Esophagus squamous epithelium (tissue), 5 donors: ENCODE results near the gene SMG7. TPM values are rescaled to one million over a fixed set of nuclear protein-coding genes. Genes with fewer than 3 reads are reported as not detected.
A peak's percentile ranks its signal among the peaks of the same experiment; 100 is the strongest.

ENCODE experiments used
- DNase-seq: peaks from one replicate; lab custom pipeline; 2025; lab: John Stamatoyannopoulos, UW
- H3K27ac ChIP-seq, 4 donors: fragments of 200-600 bp; sonication (generic); one replicate each; pipeline ENCODE4 v1.5.1; 2016 to 2019; ENCODE audit warnings: mild to moderate bottlenecking in 1 of 4
- H3K27me3 ChIP-seq, 4 donors: fragments of 200-600 bp; sonication (generic); 1 replicate in 3 of 4; 2 replicates in 1 of 4; pipeline versions ENCODE4 v1.5.1 to v1.6.0; 2017 to 2021; ENCODE audit warnings: antibody characterized with exemption in 1 of 4
- H3K36me3 ChIP-seq, 3 donors: fragments of 200-600 bp; sonication (generic); one replicate each; pipeline ENCODE4 v1.5.1; 2016 to 2019
- H3K4me1 ChIP-seq, 3 donors: fragments of 200-600 bp; sonication (generic); one replicate each; pipeline ENCODE4 v1.5.1; 2017 to 2019
- H3K4me3 ChIP-seq, 4 donors: fragments of 200-600 bp; sonication (generic); 1 replicate in 3 of 4; 2 replicates in 1 of 4; pipeline ENCODE4 v1.5.1; 2016 to 2019; ENCODE audit warnings: mild to moderate bottlenecking in 2 of 4, moderate library complexity in 1 of 4
- H3K9me3 ChIP-seq, 3 donors: fragments of 200-600 bp; sonication (generic); one replicate each; pipeline ENCODE4 v1.5.1; 2016 to 2019
- CTCF ChIP-seq, 6 experiments: fragments of 450-650 bp in 4 of 6; fragments of 200-600 bp in 2 of 6; sonication (generic) in 2 of 6; IDR thresholded peaks; one replicate each; pipeline ENCODE4 v1.5.1; 2016 to 2019; ENCODE audit warnings: antibody characterized with exemption in 6 of 6, mild to moderate bottlenecking in 4 of 6, moderate library complexity in 4 of 6
- POLR2A ChIP-seq, 4 donors: fragments of 450-650 bp; IDR thresholded peaks; one replicate each; pipeline ENCODE4 v1.6.1; 2017; ENCODE audit warnings: antibody characterized with exemption in 4 of 4, mild to moderate bottlenecking in 4 of 4, moderate library complexity in 3 of 4
- WGBS, 2 donors: methylation state at CpG; one replicate each; pipeline ENCODE4 v1.1.5; 2018; 5-methylcytosine and 5-hydroxymethylcytosine counted together
- intact Hi-C: fragments of 100-400 bp; cut with DNase I; formaldehyde crosslinking; loops from one replicate; pipeline ENCODE4 v1.15.0; 2022
- total RNA-seq, 4 donors: library from RNA; depleted of rRNA; stranded (reverse); fragments of >200 nt; gene quantifications; one replicate each; pipeline ENCODE4 v1.1.0, GENCODE V29; 2016
- donor health status: DM: yes; HTN: yes; CAD: no.

The SMG7 gene
- total RNA-seq, 4 donors from 2014 or later: 15.8 to 46.5 (median 35.3) TPM

DNA sequence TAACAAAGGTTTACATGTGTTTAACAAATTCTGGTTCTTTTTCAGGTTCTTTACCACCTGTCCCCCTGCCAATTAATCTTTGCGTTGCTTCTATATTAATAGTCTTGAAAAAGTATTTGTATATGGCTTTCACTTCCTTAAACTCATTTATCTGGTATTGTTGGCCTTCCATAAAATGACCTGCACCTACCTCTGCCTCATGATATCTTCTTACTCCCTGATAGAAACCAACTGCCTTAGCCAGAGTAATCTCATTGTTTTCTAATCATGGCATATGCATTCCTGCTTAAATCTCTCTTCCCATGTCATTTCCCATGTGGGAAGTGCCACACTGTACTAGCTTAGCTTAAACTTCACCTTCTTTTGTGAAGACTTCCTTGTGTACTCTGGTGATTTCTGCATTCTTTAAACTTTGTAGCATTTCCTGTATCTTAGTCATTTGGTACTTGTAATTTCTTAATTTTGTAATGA lies 8.7 kb downstream of the SMG7 start:
- no peak for DNase-seq
- 71 to 89% methylated on average over 1 of the region's 1 CpG for WGBS, 2 donors
- no peaks in the 10 kb centered on the region for H3K9me3 ChIP-seq
- peaks cover 0 to 71% (median 41%) of the 10 kb centered on the region in 3 donors for H3K4me1 ChIP-seq
- no peak overlapping the region for H3K4me3 ChIP-seq
- no peak for TF ChIP-seq POLR2A (IDR thresholded peaks at IDR 0.05)
- no peak for TF ChIP-seq CTCF (IDR thresholded peaks at IDR 0.05)
- no peak overlapping the region for H3K27ac ChIP-seq
- no peaks in the 10 kb centered on the region for H3K27me3 ChIP-seq
- intact Hi-C loops: no loop called here
- no peaks in the 10 kb centered on the region for H3K36me3 ChIP-seq

DNA sequence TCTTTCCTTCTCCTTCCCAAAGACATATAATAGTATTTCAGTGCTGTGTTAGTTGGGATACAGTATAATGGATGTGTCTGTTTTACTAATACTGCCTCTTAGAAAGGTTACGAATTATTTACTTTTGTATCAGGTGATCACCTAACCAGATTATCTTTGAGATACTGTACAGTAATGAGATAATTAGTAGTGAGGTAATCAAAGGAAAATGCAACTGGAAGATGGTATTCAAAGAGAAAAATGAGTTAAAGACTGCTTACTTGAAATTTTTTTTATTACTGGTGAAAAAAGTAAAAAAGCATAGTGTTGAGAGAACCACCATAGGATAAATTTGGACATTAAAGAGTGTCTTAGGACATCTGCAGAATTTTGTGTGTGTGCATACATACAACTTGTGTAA lies 10.9 kb downstream of the SMG7 start:
- DNase-seq: no peak
- Histone ChIP-seq H3K27ac (no peak overlapping the region), H3K27me3 (no peaks in the 10 kb centered on the region), H3K4me1 (peaks cover 0 to 55% (median 30%) of the 10 kb centered on the region in 3 donors), H3K36me3 (no peaks in the 10 kb centered on the region), H3K9me3 (no peaks in the 10 kb centered on the region), H3K4me3 (no peak overlapping the region)
- WGBS, 2 donors: 83 to 100% methylated on average over 1 of the region's 1 CpG
- intact Hi-C loops: no loop called here
- TF ChIP-seq POLR2A (IDR thresholded peaks at IDR 0.05): no peak
- TF ChIP-seq CTCF (IDR thresholded peaks at IDR 0.05): no peak

- Histone ChIP-seq H3K27me3 (no peaks in the 10 kb centered on the region), H3K27ac (no peak overlapping the region), H3K36me3 (no peaks in the 10 kb centered on the region), H3K4me3 (no peak overlapping the region), H3K9me3 (no peaks in the 10 kb centered on the region), H3K4me1 (peaks cover 0 to 45% (median 24%) of the 10 kb centered on the region in 3 donors)
- DNase-seq: no peak
- WGBS, 2 donors: 56 to 71% methylated on average over 1 of the region's 1 CpG
- intact Hi-C loops: no loop called here
- TF ChIP-seq POLR2A (IDR thresholded peaks at IDR 0.05) (no peak), CTCF (IDR thresholded peaks at IDR 0.05) (peak in 2 of 6 experiments; percentile 10 to 14)
Observed at GRCh38 chr1:183484254-183484653, 12.0 kb downstream of the SMG7 start.

DNA sequence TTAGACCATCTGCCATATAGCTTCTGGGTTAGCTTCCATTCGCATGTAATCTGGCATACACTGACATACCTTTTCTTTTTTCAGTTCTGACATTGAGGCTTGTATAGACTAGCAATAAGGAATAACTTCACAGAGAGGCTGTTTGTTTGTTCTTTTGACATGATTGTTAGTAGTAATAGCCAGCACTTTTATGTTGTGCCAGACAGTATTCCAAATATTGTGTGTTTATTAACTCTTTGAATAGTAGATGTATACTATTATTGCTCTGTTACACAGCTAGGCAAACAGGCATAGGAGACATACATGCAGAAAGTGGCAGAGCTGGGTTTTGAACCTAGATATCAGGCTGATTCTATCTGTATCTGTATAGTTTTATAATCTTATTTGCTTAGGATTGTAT lies 12.6 kb downstream of the SMG7 start:
- peaks cover 0 to 39% (median 18%) of the 10 kb centered on the region in 3 donors for H3K4me1 ChIP-seq
- H3K9me3 ChIP-seq: no peaks in the 10 kb centered on the region
- DNase-seq: no peak
- 59 to 67% methylated on average over 1 of the region's 1 CpG for WGBS, 2 donors
- intact Hi-C loops: no loop called here
- no peaks in the 10 kb centered on the region for H3K36me3 ChIP-seq
- no peak overlapping the region for H3K4me3 ChIP-seq
- TF ChIP-seq CTCF (IDR thresholded peaks at IDR 0.05) (no peak), POLR2A (IDR thresholded peaks at IDR 0.05) (no peak)
- no peak overlapping the region for H3K27ac ChIP-seq
- no peaks in the 10 kb centered on the region for H3K27me3 ChIP-seq

DNA sequence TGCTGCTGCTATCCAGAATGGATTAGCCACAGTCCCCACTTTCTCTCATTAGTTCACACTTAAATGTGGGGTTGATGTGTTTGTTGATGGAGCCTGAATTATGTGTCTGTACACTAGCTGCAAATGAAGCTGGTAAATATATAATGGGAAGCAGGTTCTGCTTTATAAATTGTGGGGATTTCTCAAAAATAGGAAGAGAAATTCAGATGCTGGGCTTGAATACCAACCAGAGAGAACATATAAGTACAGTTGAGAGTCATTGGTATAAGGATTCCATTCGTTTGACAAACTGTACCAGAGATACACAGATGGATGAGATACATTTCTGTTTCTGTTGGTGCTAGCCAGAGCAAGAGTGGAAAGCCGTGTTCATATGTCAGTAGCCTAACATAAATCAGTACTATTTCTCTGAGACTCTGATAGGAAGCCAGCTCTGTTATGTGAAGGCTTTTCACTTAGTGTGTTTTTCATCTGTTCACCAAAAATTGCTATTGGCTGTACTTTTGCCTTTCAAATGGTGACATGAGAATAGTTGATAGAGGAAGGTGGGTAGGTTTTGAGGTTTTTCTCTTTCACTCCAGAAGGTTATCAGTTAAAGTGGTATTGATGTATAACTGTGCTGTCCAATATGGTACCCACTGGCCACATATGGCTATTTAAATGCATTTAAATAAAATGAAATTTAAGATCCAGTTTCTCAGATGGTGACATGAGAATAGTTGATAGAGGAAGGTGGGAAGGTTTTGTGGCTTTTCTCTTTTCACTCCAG lies 15.6 kb downstream of the SMG7 start:
- intact Hi-C loops: no loop called here
- Histone ChIP-seq H3K36me3 (no peaks in the 10 kb centered on the region), H3K4me1 (peaks cover 0 to 19% (median 0%) of the 10 kb centered on the region in 3 donors), H3K27me3 (no peaks in the 10 kb centered on the region), H3K9me3 (no peaks in the 10 kb centered on the region), H3K27ac (no peak overlapping the region), H3K4me3 (no peak overlapping the region)
- TF ChIP-seq POLR2A (IDR thresholded peaks at IDR 0.05): no peak
- TF ChIP-seq CTCF (IDR thresholded peaks at IDR 0.05): no peak
- WGBS, 2 donors: 77 to 83% methylated on average over 2 of the region's 2 CpGs
- DNase-seq: no peak
